K562 (cell line): ENCODE data around the gene DHDH. TPM values are rescaled to one million over a fixed set of nuclear protein-coding genes. Genes with fewer than 3 reads are reported as not detected.

ENCODE experiments used
- ATAC-seq: fragments of 200-7000 bp; cut with Tn5 transposase; 3 replicates; pipeline ENCODE4 v1.9.1; 2020; ENCODE audit warnings: moderate library complexity
- BruUV-seq: library from RNA; stranded (reverse); fragments of 400-500 nt; replicated peaks from 2 replicates; lab custom pipeline; 2021; lab: Mats Ljungman, UMichigan
- CTCF ChIA-PET: fragments of 300-600 bp; formaldehyde crosslinking; extraction: SDS; loops from one replicate; lab custom pipeline; 2021; ENCODE audit warnings: low intra/inter-chr PET ratio; lab: Yijun Ruan, JAX
- POLR2A ChIA-PET: fragments of 300-600, 350-650 bp; sonication (Branson Sonifier 250); formaldehyde crosslinking; extraction: SDS; loops from one replicate; lab custom pipeline; 2021; ENCODE audit warnings: antibody characterized with exemption, inconsistent platforms; lab: Yijun Ruan, JAX
- DNase-seq, 4 experiments: peaks; one replicate each; pipeline versions ENCODE4 v3.0.0 to v3.0.0-alpha.2; 2011 to 2018; ENCODE audit warnings: low spot score in 3 of 4, mixed read lengths in 3 of 4; ENCODE audit errors: extremely low read depth in 1 of 4
- FAIRE-seq: peaks from 2 replicates; lab custom pipeline; 2011; peaks lifted over from hg19 to GRCh38; lab: Jason Lieb, UNC
- H2AFZ ChIP-seq: 2 replicates; pipeline ENCODE4 v1.6.0; 2011; ENCODE audit warnings: low read depth, low read length, control low read depth, inconsistent platforms
- H3K27ac ChIP-seq: fragments of 200-600 bp; 3 replicates; pipeline ENCODE4 v1.8.0; 2011; ENCODE audit warnings: low read depth, mild to moderate bottlenecking, control low read depth, inconsistent platforms, low read length, moderate library complexity, mixed read lengths; ENCODE audit errors: extremely low read depth
- H3K27me3 ChIP-seq, 2 experiments: fragments of 300-600 bp in 1 of 2; 2 replicates in 1 of 2; 3 replicates in 1 of 2; pipeline versions ENCODE4 v1.6.0 to v1.8.0; 2011; ENCODE audit warnings: inconsistent platforms in 2 of 2, low read length in 2 of 2, mild to moderate bottlenecking in 1 of 2, mixed read lengths in 1 of 2, moderate library complexity in 1 of 2; ENCODE audit not compliant: control insufficient read depth in 2 of 2, insufficient read depth in 2 of 2
- H3K36me3 ChIP-seq: fragments of 300-600 bp; 3 replicates; pipeline ENCODE4 v1.8.0; 2011; ENCODE audit warnings: mild to moderate bottlenecking, low read length, inconsistent platforms; ENCODE audit not compliant: control insufficient read depth, insufficient read depth
- H3K4me1 ChIP-seq, 2 experiments: fragments of 200-600 bp in 1 of 2; replicated peaks in 1 of 2; 2 replicates in 1 of 2; 3 replicates in 1 of 2; pipeline versions ENCODE4 v1.5.1 to v1.8.0; 2011; ENCODE audit warnings: inconsistent platforms in 2 of 2, low read length in 2 of 2, mild to moderate bottlenecking in 1 of 2, mixed read lengths in 1 of 2, moderate library complexity in 1 of 2; ENCODE audit not compliant: control insufficient read depth in 2 of 2, insufficient read depth in 2 of 2
- H3K4me2 ChIP-seq: 2 replicates; pipeline ENCODE4 v1.6.1; 2011; ENCODE audit warnings: low read length, control low read depth, inconsistent platforms, mixed read lengths; ENCODE audit not compliant: insufficient read depth
- H3K4me3 ChIP-seq: fragments of 200-600 bp; sonication (generic), shearing (Covaris generic); 2 replicates; pipeline ENCODE4 v1.5.1; 2016; ENCODE audit warnings: control low read depth, inconsistent platforms
- H3K79me2 ChIP-seq: fragments of 200-600 bp; 3 replicates; pipeline ENCODE4 v1.8.0; 2011; ENCODE audit warnings: low read length, inconsistent platforms; ENCODE audit not compliant: control insufficient read depth, insufficient read depth
- H3K9ac ChIP-seq, 2 experiments: 2 replicates each; pipeline versions ENCODE4 v1.6.0 to v1.6.1; 2011; ENCODE audit warnings: low read depth in 2 of 2, low read length in 2 of 2, control low read depth in 1 of 2, inconsistent platforms in 1 of 2, mild to moderate bottlenecking in 1 of 2, mixed read lengths in 1 of 2; ENCODE audit not compliant: insufficient read depth in 1 of 2
- H3K9me1 ChIP-seq: one replicate; pipeline ENCODE4 v1.6.0; 2011; ENCODE audit warnings: inconsistent platforms, mild to moderate bottlenecking, low read length, moderate library complexity; ENCODE audit not compliant: control insufficient read depth, insufficient read depth
- H3K9me3 ChIP-seq: replicated peaks from 2 replicates; pipeline ENCODE4 v1.5.1; 2011; ENCODE audit warnings: low read depth, low read length, inconsistent platforms; ENCODE audit not compliant: control insufficient read depth, insufficient read depth
- H4K20me1 ChIP-seq: replicated peaks from 2 replicates; pipeline ENCODE4 v1.6.1; 2011; ENCODE audit warnings: low read length, inconsistent platforms, mixed read lengths; ENCODE audit not compliant: control insufficient read depth, insufficient read depth
- CTCF ChIP-seq, 3 experiments: IDR thresholded peaks in 2 of 3; conservative IDR thresholded peaks in 1 of 3; 2 replicates each; pipeline ENCODE4 v1.5.1; 2011 to 2012; ENCODE audit warnings: low read length in 3 of 3, mild to moderate bottlenecking in 3 of 3, control low read depth in 2 of 3, improper control_type of control experiment in 1 of 3, inconsistent platforms in 1 of 3, low read depth in 1 of 3, mixed read lengths in 1 of 3, moderate library complexity in 1 of 3; ENCODE audit not compliant: insufficient read depth in 2 of 3
- MLLT1 ChIP-seq, 2 experiments: fragments of 450-650 bp; IDR thresholded peaks; 2 replicates each; pipeline ENCODE4 v1.6.1; 2016
- RBM25 ChIP-seq: fragments of 200-400 bp; formaldehyde crosslinking; IDR thresholded peaks from 2 replicates; pipeline ENCODE4 v1.6.1; 2018; ENCODE audit warnings: low read length, low read depth, moderate library complexity; ENCODE audit not compliant: severe bottlenecking
- WGBS: fragments of 100-300 bp; shearing (Covaris generic); methylation state at CpG from one replicate; pipeline ENCODE4 v1.1.6; 2016; ENCODE audit warnings: low coverage, mixed read lengths; ENCODE audit not compliant: insufficient coverage; ENCODE audit errors: missing lambda C conversion rate; 5-methylcytosine and 5-hydroxymethylcytosine counted together
- in situ Hi-C: fragments of 300-500 bp; cut with MboI; formaldehyde crosslinking; loops from 4 replicates; pipeline ENCODE4 v1.15.0; 2018; ENCODE audit warnings: inconsistent platforms, mixed read lengths
- intact Hi-C: fragments of 100-400 bp; cut with micrococcal nuclease; formaldehyde crosslinking; loops from 2 replicates; pipeline ENCODE4 v1.14.2; 2022
- polyA plus RNA-seq, 8 experiments: library from polyadenylated mRNA; depleted of rRNA in 4 of 8; stranded (reverse) in 5 of 8; unstranded in 3 of 8; fragments of >200 nt; fragmentation: Nextera tagmentation in 2 of 8; fragmentation: Illumina TruSeq in 1 of 8; extraction: Ambion mirVana in 2 of 8; extraction: Trizol in 1 of 8; gene quantifications; 2 replicates each; pipeline versions ENCODE4 v1.2.1 to v1.2.3, GENCODE V29; 2011 to 2014; ENCODE audit warnings: inconsistent platforms in 1 of 8, missing spikeins in 1 of 8
- total RNA-seq, 7 experiments: library from RNA; depleted of rRNA in 6 of 7; stranded (reverse); fragments of >200 nt in 6 of 7; fragmentation: Illumina TruSeq in 2 of 7; extraction: Trizol in 2 of 7; gene quantifications; 2 replicates each; pipeline versions ENCODE4 v1.2.1 to v1.2.3, GENCODE V29; 2011 to 2021; ENCODE audit warnings: low replicate concordance in 1 of 7
- TF ChIP-seq, protein P1 (sequence below): fragments of 250-450 bp; sonication (Bioruptor Pico); IDR thresholded peaks from 2 replicates; pipeline ENCODE4 v1.8.0; 2022; ENCODE audit warnings: inconsistent platforms

Gene DHDH
- total and polyA plus RNA-seq, 9 of the 15 experiments (the other 6 are each of a cell fraction or from before 2014, with no cell fraction given) = 0.37 to 1.9 (median 0.87) TPM

DNA sequence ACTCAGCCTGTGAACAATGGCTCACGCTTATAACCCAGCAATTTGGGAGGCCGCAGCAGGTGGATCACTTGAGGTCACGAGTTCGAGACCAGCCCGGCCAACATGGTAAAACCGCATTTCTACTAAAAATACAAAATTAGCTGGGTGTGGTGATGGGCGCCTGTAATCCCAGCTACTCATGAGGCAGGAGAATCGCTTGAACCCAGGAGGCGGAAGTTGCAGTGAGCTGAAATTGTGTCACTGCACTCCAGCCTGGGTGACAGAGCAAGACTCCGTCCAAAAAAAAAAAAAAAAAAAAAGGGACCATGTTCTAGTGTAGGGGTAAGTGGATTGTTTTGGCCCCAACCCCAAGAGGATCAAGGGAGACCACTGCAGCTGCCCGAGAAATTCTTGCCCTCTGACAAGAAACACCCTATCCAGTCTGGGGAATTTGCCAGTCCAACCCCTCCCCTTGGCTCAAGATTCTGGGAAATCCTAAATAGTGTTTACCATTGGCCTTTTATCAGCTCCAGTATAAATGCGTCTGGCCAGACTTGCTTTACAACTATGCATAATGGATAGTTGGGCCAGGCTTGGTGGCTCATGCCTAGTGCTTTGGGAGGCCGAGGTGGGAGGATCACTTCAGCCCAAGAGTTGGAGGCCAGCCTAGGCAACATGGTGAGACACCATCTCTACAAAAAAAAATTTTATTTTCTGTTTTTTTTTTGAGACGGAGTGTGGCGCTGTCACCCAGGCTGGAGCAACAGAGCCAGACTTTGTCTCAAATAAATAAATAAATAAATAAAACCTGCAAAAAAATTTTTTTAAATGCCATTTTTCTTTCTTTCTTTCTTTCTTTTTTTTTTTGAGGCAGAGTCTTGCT lies 5.1 kb upstream of the DHDH start:
- Histone ChIP-seq H3K9me1 (no peaks in the 10 kb centered on the region), H3K79me2 (no peaks in the 10 kb centered on the region; the same call in 2 of the 3 replicates), H3K9me3 (no peaks in the 10 kb centered on the region), H3K4me2 (no peak overlapping the region), H3K4me1 (peaks cover 8 to 18% of the 10 kb centered on the region in 2 experiments; a peak in 4 of 5 replicates), H4K20me1 (no peaks in the 10 kb centered on the region), H3K27me3 (no peaks in the 10 kb centered on the region), H3K36me3 (peaks cover 4% of the 10 kb centered on the region; the same call in 1 of the 3 replicates), H2AFZ (no peak overlapping the region), H3K9ac (no peak overlapping the region), H3K4me3 (no peak overlapping the region), H3K27ac (no peak overlapping the region)
- intact Hi-C loops (no loop called here), in situ Hi-C loops (no loop called here)
- WGBS = 83% methylated on average over 13 of the region's 15 CpGs
- FAIRE-seq = no peak
- ChIA-PET CTCF (interaction anchor here (0.6 to 0.7 kb wide), 2 partner anchors 27 to 145 kb away, joined by 3 to 4 read pairs; no protein-coding TSS in a partner anchor), POLR2A (interaction anchor here (0.9 to 1.4 kb wide), 4 partner anchors 9 to 35 kb away, joined by 3 to 6 read pairs (median 4); no protein-coding TSS in a partner anchor)
- ATAC-seq = no peak
- TF ChIP-seq CTCF (IDR thresholded peaks at IDR 0.05 in 2 of 3, conservative IDR thresholded peaks at IDR 0.05 in 1 of 3; ENCODE audit: insufficient read depth in 2 of 3, low read depth in 1 of 3, low read length in 3 of 3) (0 out of 6 replicates have a peak, but pooled peaks of 1 of the 3 experiments have one; percentile 11), RBM25 (peak; percentile 19), MLLT1 (IDR thresholded peaks at IDR 0.05) (0 out of 4 replicates have a peak, but pooled peaks of 1 of the 2 experiments have one; percentile 10)
- TF ChIP-seq, protein P1, sequence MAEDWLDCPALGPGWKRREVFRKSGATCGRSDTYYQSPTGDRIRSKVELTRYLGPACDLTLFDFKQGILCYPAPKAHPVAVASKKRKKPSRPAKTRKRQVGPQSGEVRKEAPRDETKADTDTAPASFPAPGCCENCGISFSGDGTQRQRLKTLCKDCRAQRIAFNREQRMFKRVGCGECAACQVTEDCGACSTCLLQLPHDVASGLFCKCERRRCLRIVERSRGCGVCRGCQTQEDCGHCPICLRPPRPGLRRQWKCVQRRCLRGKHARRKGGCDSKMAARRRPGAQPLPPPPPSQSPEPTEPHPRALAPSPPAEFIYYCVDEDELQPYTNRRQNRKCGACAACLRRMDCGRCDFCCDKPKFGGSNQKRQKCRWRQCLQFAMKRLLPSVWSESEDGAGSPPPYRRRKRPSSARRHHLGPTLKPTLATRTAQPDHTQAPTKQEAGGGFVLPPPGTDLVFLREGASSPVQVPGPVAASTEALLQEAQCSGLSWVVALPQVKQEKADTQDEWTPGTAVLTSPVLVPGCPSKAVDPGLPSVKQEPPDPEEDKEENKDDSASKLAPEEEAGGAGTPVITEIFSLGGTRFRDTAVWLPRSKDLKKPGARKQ = no peak
- BruUV-seq = no TSS peak
- DNase-seq = no peak
